HL-60 (cell line): ENCODE results near the gene GORAB.
A peak's percentile ranks its signal among the peaks of the same experiment; 100 is the strongest.

Experiments
- DNase-seq, 2 experiments: peaks; one replicate each; pipeline ENCODE4 v3.0.0-alpha.2; 2010 to 2020; ENCODE audit warnings: low read depth in 1 of 2, low spot score in 1 of 2
- H3K27ac ChIP-seq: fragments of 250-450 bp; sonication (Bioruptor Pico); replicated peaks from 2 replicates; pipeline ENCODE4 v1.5.1; 2020; ENCODE audit warnings: mild to moderate bottlenecking, moderate library complexity
- H3K27me3 ChIP-seq: fragments of 250-450 bp; sonication (Bioruptor Pico); 2 replicates; pipeline ENCODE4 v1.5.1; 2021; ENCODE audit warnings: mild to moderate bottlenecking, moderate library complexity; ENCODE audit not compliant: insufficient read depth, poor library complexity, severe bottlenecking
- H3K4me3 ChIP-seq: replicated peaks from 2 replicates; pipeline ENCODE4 v1.5.1; 2011; ENCODE audit warnings: mild to moderate bottlenecking, control low read depth, low read length; ENCODE audit not compliant: insufficient read depth
- CTCF ChIP-seq: IDR thresholded peaks from one replicate; pipeline ENCODE4 v1.5.1; 2011; ENCODE audit warnings: low read length, control low read depth, inconsistent platforms; ENCODE audit not compliant: insufficient read depth
- GABPA ChIP-seq: IDR thresholded peaks from 2 replicates; pipeline ENCODE4 v1.6.1; 2012; ENCODE audit warnings: low read depth
- POLR2AphosphoS5 ChIP-seq: IDR thresholded peaks from 2 replicates; pipeline ENCODE4 v1.6.1; 2012; ENCODE audit warnings: low read depth
- REST ChIP-seq: IDR thresholded peaks from 2 replicates; pipeline ENCODE4 v1.6.1; 2012; ENCODE audit warnings: low read depth; ENCODE audit not compliant: insufficient replicate concordance
- SPI1 ChIP-seq: IDR thresholded peaks from 2 replicates; pipeline ENCODE4 v1.6.1; 2012; ENCODE audit warnings: low read depth, mild to moderate bottlenecking, borderline replicate concordance
- long read RNA-seq: library from polyadenylated mRNA; unstranded; transcript quantifications from one replicate; pipeline ENCODE4 v2.0.0, GENCODE V29; 2020

Gene GORAB
- long read RNA-seq, transcript GORAB-202 (5 exons, 2,189 nt), result major isoform, 18 of 30 reads
- long read RNA-seq, partial matches to known transcripts, result 2 of 30 reads
- long read RNA-seq, other reads (novel, unspliced or antisense), result 9 of 30 reads

GRCh38 chr1:170531758-170532657, at the start of gene GORAB:
Gene GORAB, plus strand, starts transcription at chr1:170532166. Its CDS starts 58 bp downstream, at chr1:170532224.
- Histone ChIP-seq H3K27me3 (no peaks in the 10 kb centered on the region), H3K27ac (peak within 1 kb of the TSS; percentile 87), H3K4me3 (peak within 1 kb of the TSS; percentile 87)
- peak; percentile 35; the same call in 1 of the 2 replicates for TF ChIP-seq SPI1
- peak; percentile 11 for TF ChIP-seq REST
- TF ChIP-seq CTCF, result no peak
- peak; percentile 74 for TF ChIP-seq POLR2AphosphoS5
- no peak for TF ChIP-seq GABPA
- peak; percentile 68 to 92 for DNase-seq

GRCh38 chr1:170483051-170483450, 48.9 kb upstream of the GORAB start:
- TF ChIP-seq POLR2AphosphoS5 (no peak), CTCF (no peak), REST (no peak), GABPA (no peak), SPI1 (no peak)
- DNase-seq, result no peak

GRCh38 chr1:170487503-170487902, 44.5 kb upstream of the GORAB start:
- Histone ChIP-seq H3K27me3 (peaks cover 3% of the 10 kb centered on the region), H3K27ac (no peak overlapping the region), H3K4me3 (no peak overlapping the region)
- DNase-seq, result no peak
- no peak for TF ChIP-seq GABPA
- TF ChIP-seq CTCF, result no peak
- no peak for TF ChIP-seq SPI1
- TF ChIP-seq REST, result no peak
- TF ChIP-seq POLR2AphosphoS5, result no peak

More at GRCh38 chr1:170483051-170483450, 48.9 kb upstream of the GORAB start:
- Histone ChIP-seq H3K4me3 (no peak overlapping the region), H3K27me3 (no peaks in the 10 kb centered on the region), H3K27ac (no peak overlapping the region)
